K562 (cell line): ENCODE measurements around the gene PITHD1. TPM values are rescaled to one million over a fixed set of nuclear protein-coding genes. Genes with fewer than 3 reads are reported as not detected.

Source experiments
- BRD4 ChIP-seq: fragments of 200-600 bp; sonication (generic); IDR thresholded peaks from 2 replicates; pipeline ENCODE4 v1.6.1; 2017; ENCODE audit warnings: inconsistent platforms
- CCNT2 ChIP-seq: IDR thresholded peaks from 2 replicates; pipeline ENCODE4 v1.6.1; 2011; ENCODE audit warnings: borderline replicate concordance, low read depth, mild to moderate bottlenecking, moderate library complexity, mixed read lengths, low read length; ENCODE audit not compliant: insufficient read length; ENCODE audit errors: extremely low read depth
- CSDE1 ChIP-seq, 2 experiments: fragments of 450-650 bp; IDR thresholded peaks; 2 replicates each; pipeline ENCODE4 v1.6.1; 2016; ENCODE audit warnings: mild to moderate bottlenecking in 1 of 2
- NFIC ChIP-seq: fragments of 450-650 bp; IDR thresholded peaks from 2 replicates; pipeline ENCODE4 v1.6.1; 2017; ENCODE audit warnings: mild to moderate bottlenecking, inconsistent platforms
- TAF1 ChIP-seq: IDR thresholded peaks from 2 replicates; pipeline ENCODE4 v1.6.1; 2011; ENCODE audit warnings: mild to moderate bottlenecking, low read length, moderate library complexity; ENCODE audit not compliant: insufficient read depth, control insufficient read depth, severe bottlenecking; ENCODE audit errors: extremely low read depth
- TAF7 ChIP-seq: fragments of 450-650 bp; IDR thresholded peaks from 2 replicates; pipeline ENCODE4 v1.6.1; 2016; ENCODE audit warnings: missing genetic modification characterization, missing compliant biosample characterization
- ZFP1 ChIP-seq: fragments of 450-650 bp; formaldehyde crosslinking; IDR thresholded peaks from 2 replicates; pipeline ENCODE4 v1.4.0; 2020; ENCODE audit warnings: mild to moderate bottlenecking, mixed read lengths
- ZNF224 ChIP-seq: sonication (generic); formaldehyde crosslinking; IDR thresholded peaks from 2 replicates; pipeline ENCODE4 v1.8.0; 2022; ENCODE audit warnings: mild to moderate bottlenecking, missing genetic modification reagents
- ZNF23 ChIP-seq: fragments of 250-450 bp; sonication (Bioruptor Pico); IDR thresholded peaks from 2 replicates; pipeline ENCODE4 v1.4.0; 2020; ENCODE audit warnings: mild to moderate bottlenecking
- ZNF282 ChIP-seq: sonication (generic); formaldehyde crosslinking; IDR thresholded peaks from 2 replicates; pipeline ENCODE4 v1.8.1; 2023; ENCODE audit warnings: missing genetic modification reagents
- ZNF785 ChIP-seq: fragments of 250-450 bp; sonication (Bioruptor Pico); IDR thresholded peaks from 2 replicates; pipeline ENCODE4 v1.4.0; 2020; ENCODE audit warnings: mild to moderate bottlenecking
- polyA plus RNA-seq, 8 experiments: library from polyadenylated mRNA; depleted of rRNA in 4 of 8; stranded (reverse) in 5 of 8; unstranded in 3 of 8; fragments of >200 nt; fragmentation: Nextera tagmentation in 2 of 8; fragmentation: Illumina TruSeq in 1 of 8; extraction: Ambion mirVana in 2 of 8; extraction: Trizol in 1 of 8; gene quantifications; 2 replicates each; pipeline versions ENCODE4 v1.2.1 to v1.2.3, GENCODE V29; 2011 to 2014; ENCODE audit warnings: inconsistent platforms in 1 of 8, missing spikeins in 1 of 8
- total RNA-seq, 7 experiments: library from RNA; depleted of rRNA in 6 of 7; stranded (reverse); fragments of >200 nt in 6 of 7; fragmentation: Illumina TruSeq in 2 of 7; extraction: Trizol in 2 of 7; gene quantifications; 2 replicates each; pipeline versions ENCODE4 v1.2.1 to v1.2.3, GENCODE V29; 2011 to 2021; ENCODE audit warnings: low replicate concordance in 1 of 7
- TF ChIP-seq, protein P1 (sequence below): IDR thresholded peaks from 2 replicates; pipeline ENCODE4 v1.6.1; 2012; ENCODE audit warnings: low read depth, low read length, improper control_type of control experiment, borderline replicate concordance
- TF ChIP-seq, protein P2 (sequence below), 2 experiments: fragments of 450-650 bp in 1 of 2; sonication (generic) in 1 of 2; formaldehyde crosslinking in 1 of 2; IDR thresholded peaks in 1 of 2; conservative IDR thresholded peaks in 1 of 2; 2 replicates each; pipeline versions ENCODE4 v1.6.1 to v1.8.1; 2016 to 2023; ENCODE audit warnings: mild to moderate bottlenecking in 2 of 2, moderate library complexity in 2 of 2, inconsistent platforms in 1 of 2, missing genetic modification reagents in 1 of 2

PITHD1 gene
- total and polyA plus RNA-seq, 9 of the 15 experiments (the other 6 are each of a cell fraction or from before 2014, with no cell fraction given), result 46.5 to 175 (median 149) TPM

DNA sequence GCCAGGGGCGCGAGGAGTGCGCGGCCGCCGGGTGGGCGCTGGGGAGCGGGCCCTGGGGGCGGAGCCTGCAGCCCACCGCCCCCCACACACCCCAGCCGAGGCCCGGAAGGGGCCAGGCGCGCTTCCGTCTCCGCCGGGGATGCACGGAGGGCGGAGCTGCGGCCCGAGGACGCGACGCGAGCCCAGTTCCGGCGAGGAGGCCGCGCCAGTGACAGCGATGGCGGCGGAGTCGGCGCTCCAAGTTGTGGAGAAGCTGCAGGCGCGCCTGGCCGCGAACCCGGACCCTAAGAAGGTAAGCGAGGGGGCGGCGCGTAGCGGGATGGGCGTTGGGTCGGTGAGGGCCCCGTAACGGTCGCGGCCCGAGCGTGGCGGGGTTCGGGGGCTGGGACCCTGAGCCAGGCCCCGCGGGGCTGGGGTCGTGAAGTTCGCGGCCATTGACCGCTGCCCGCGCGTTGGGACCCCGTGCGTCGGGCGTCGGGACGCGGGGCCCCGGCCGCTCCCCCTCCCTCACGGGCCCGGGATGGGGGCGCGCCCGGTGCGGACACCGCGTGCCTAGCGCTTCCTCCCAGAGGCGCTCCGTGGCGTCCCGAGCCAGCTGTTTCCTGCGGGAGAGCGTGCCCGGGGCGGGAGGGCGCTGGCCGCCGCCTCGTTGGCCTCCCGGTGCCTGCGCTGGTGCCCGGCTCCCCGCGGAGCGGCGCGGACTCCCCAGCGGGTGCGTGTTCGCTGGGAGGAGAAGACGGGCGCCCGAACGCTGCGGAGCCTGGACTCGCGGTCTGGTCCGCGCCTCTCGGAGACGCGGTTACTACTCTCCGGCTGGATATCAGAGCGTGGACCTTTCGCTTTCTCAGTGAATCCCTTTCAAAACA, 34.7 kb upstream of the PITHD1 start, which contains the start of gene ELOA (continued):
- TF ChIP-seq, protein P1, sequence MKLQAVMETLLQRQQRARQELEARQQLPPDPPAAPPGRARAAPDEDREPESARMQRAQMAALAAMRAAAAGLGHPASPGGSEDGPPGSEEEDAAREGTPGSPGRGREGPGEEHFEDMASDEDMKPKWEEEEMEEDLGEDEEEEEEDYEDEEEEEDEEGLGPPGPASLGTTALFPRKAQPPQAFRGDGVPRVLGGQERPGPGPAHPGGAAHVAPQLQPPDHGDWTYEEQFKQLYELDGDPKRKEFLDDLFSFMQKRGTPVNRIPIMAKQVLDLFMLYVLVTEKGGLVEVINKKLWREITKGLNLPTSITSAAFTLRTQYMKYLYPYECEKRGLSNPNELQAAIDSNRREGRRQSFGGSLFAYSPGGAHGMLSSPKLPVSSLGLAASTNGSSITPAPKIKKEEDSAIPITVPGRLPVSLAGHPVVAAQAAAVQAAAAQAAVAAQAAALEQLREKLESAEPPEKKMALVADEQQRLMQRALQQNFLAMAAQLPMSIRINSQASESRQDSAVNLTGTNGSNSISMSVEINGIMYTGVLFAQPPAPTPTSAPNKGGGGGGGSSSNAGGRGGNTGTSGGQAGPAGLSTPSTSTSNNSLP, result no peak
- TF ChIP-seq CCNT2, result peak; percentile 85
- TF ChIP-seq ZNF282 (CRISPR knock-in tag), result peak; percentile 90
- no peak for TF ChIP-seq ZNF785 (CRISPR knock-in tag)
- TF ChIP-seq TAF7 (tag), result 0 out of 2 replicates have a peak, but pooled peaks have one; percentile 23
- peak; percentile 33; the same call in 1 of the 2 replicates for TF ChIP-seq NFIC
- TF ChIP-seq ZNF224 (CRISPR knock-in tag), result 0 out of 2 replicates have a peak, but pooled peaks have one; percentile 39
- TF ChIP-seq ZFP1 (CRISPR knock-in tag), result no peak
- TF ChIP-seq CSDE1 (IDR thresholded peaks at IDR 0.05), result peak in 1 of 2 experiments; percentile 53; a peak in 1 of 4 replicates
- peak; percentile 87 for TF ChIP-seq TAF1
- TF ChIP-seq, protein P2, sequence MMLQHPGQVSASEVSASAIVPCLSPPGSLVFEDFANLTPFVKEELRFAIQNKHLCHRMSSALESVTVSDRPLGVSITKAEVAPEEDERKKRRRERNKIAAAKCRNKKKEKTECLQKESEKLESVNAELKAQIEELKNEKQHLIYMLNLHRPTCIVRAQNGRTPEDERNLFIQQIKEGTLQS (IDR thresholded peaks at IDR 0.05), result no peak
- TF ChIP-seq, protein P2 (CRISPR knock-in tag; conservative IDR thresholded peaks at IDR 0.05), result no peak
- TF ChIP-seq BRD4, result no peak
- TF ChIP-seq ZNF23 (CRISPR knock-in tag), result no peak
